SK-N-MC (cell line): ENCODE results near the gene RNU1-1.

Experiments
- DNase-seq: peaks from one replicate; pipeline ENCODE4 v3.0.0-alpha.2; 2011; ENCODE audit warnings: low read depth, low spot score
- H3K27ac ChIP-seq: fragments of 200-600 bp; sonication (generic); 2 replicates; pipeline ENCODE4 v1.5.1; 2016; ENCODE audit warnings: mixed run types
- H3K36me3 ChIP-seq: fragments of 200-600 bp; sonication (generic); 2 replicates; pipeline ENCODE4 v1.6.1; 2017; ENCODE audit warnings: antibody characterized with exemption, low read length, mixed read lengths; ENCODE audit not compliant: insufficient read depth
- H3K4me3 ChIP-seq: fragments of 200-600 bp; sonication (generic); 2 replicates; pipeline ENCODE4 v1.5.1; 2016
- H3K9ac ChIP-seq: fragments of 200-600 bp; sonication (generic); 2 replicates; pipeline ENCODE4 v1.8.0; 2017; ENCODE audit warnings: mixed run types, mixed read lengths; ENCODE audit not compliant: insufficient read length
- H3K9me3 ChIP-seq: fragments of 200-600 bp; sonication (generic); 2 replicates; pipeline ENCODE4 v1.6.1; 2017; ENCODE audit warnings: low read depth, mild to moderate bottlenecking, antibody characterized with exemption, low read length, moderate library complexity, mixed read lengths
- EZH2 ChIP-seq: fragments of 200-600 bp; sonication (generic); IDR thresholded peaks from one replicate; pipeline ENCODE4 v1.6.1; 2017; ENCODE audit warnings: antibody characterized with exemption
- FOXP2 ChIP-seq: optimal IDR thresholded peaks from 2 replicates; pipeline ENCODE3; 2011; ENCODE audit warnings: mild to moderate bottlenecking, moderate library complexity; ENCODE audit not compliant: insufficient read depth; ENCODE audit errors: extremely low read length, control extremely low read depth
- POLR2AphosphoS5 ChIP-seq: IDR thresholded peaks from 2 replicates; pipeline ENCODE4 v1.6.1; 2012; ENCODE audit warnings: mild to moderate bottlenecking, low read depth, low read length, borderline replicate concordance

Gene RNU1-1

DNA sequence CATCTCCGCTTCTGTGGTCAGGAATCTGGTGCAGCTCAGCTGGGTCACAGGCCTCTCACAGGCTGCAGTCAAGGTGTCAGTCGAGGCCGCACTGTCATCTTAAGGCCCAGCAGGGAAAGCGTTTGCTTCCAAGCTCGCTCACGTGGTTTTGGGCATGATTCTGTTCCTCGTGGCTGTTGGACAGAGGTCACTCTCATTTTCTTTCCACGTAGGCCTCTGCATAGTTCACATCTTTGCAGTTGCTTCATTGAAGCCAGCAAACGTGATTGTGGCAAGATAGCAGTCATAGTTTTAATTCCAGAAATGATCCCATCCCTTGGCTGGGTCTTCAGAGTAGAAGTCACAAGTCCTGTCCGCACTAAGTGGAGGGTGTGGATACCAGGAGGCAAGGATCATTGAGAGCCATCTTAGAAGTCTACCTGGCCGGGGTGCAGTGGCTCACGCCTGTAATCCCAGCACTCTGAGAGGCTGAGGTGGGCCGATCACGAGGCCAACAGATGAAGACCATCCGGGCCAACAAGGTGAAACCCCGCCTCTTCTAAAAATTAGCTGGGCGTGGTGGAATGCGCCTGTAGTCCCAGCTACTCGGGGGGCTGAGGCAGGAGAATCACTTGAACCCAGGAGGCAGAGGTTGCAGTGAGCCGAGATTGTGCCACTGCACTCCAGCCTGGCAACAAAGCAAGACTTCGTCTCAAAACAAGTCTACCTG, 49.0 kb downstream of the RNU1-1 start:
- DNase-seq = no peak
- Histone ChIP-seq H3K9me3 (no peaks in the 10 kb centered on the region), H3K9ac (no peak overlapping the region), H3K4me3 (no peak overlapping the region), H3K36me3 (peaks cover 11% of the 10 kb centered on the region; the same call in 1 of the 2 replicates), H3K27ac (no peak overlapping the region)
- TF ChIP-seq EZH2 = no peak
- TF ChIP-seq POLR2AphosphoS5 = no peak
- TF ChIP-seq FOXP2 = no peak
